Fibroblast of lung (primary cell): ENCODE data around the gene CLCF1.

Source experiments
- CTCF ChIP-seq, 2 donors: IDR thresholded peaks in 1 of 2; conservative IDR thresholded peaks in 1 of 2; 1 replicate in 1 of 2; 2 replicates in 1 of 2; pipeline ENCODE4 v1.5.1; 2011 to 2012; ENCODE audit warnings: low read length in 2 of 2, control low read depth in 1 of 2, inconsistent platforms in 1 of 2, low read depth in 1 of 2, mild to moderate bottlenecking in 1 of 2
- EZH2 ChIP-seq: IDR thresholded peaks from 2 replicates; pipeline ENCODE4 v1.5.1; 2012; ENCODE audit warnings: low read length, control low read depth, mild to moderate bottlenecking; ENCODE audit errors: missing control alignments

- no peak for TF ChIP-seq CTCF (conservative IDR thresholded peaks at IDR 0.05 in 1 of 2, IDR thresholded peaks at IDR 0.05 in 1 of 2; ENCODE audit: low read depth in 1 of 2, low read length in 2 of 2)
- TF ChIP-seq EZH2 = no peak
Measured at GRCh38 chr11:67323526-67323925, 49.9 kb downstream of the CLCF1 start.
